Measurements from ENCODE around the gene CDK2. TPM values are rescaled to one million over a fixed set of nuclear protein-coding genes. Genes with fewer than 3 reads are reported as not detected.

The CDK2 gene
- total RNA-seq, 4 donors from 2014 or later = 22.1 to 54.4 (median 31.2) TPM

GRCh38 chr12:56014205-56014604 lies 47.6 kb downstream of the CDK2 start:
- no peaks in the 10 kb centered on the region for H3K9me3 ChIP-seq
- 33 to 36% methylated on average over 2 of the region's 2 CpGs for WGBS, 2 donors (ENCODE audit: low coverage in 1 of 2)
- TF ChIP-seq CTCF (IDR thresholded peaks at IDR 0.05) (no peak), POLR2AphosphoS5 (IDR thresholded peaks at IDR 0.05) (no peak), POLR2A (IDR thresholded peaks at IDR 0.05) (no peak), EP300 (IDR thresholded peaks at IDR 0.05) (no peak)
- no peaks in the 10 kb centered on the region for H3K27me3 ChIP-seq
- H3K4me1 ChIP-seq = no peaks in the 10 kb centered on the region
- no peak overlapping the region for H3K4me3 ChIP-seq
- H3K36me3 ChIP-seq = peaks cover 0 to 37% of the 10 kb centered on the region in 2 donors
- ATAC-seq = no peak
- H3K27ac ChIP-seq = no peak overlapping the region

- peaks cover 0 to 28% (median 6%) of the 10 kb centered on the region in 3 donors for H3K4me1 ChIP-seq
- 50% methylated on average over 1 of the region's 4 CpGs; no CpG with 5 or more reads in 1 of the 2 donors for WGBS, 2 donors (ENCODE audit: low coverage in 1 of 2)
- peaks cover 0 to 27% of the 10 kb centered on the region in 2 donors for H3K36me3 ChIP-seq
- no peak overlapping the region for H3K4me3 ChIP-seq
- ATAC-seq = no peak
- H3K27ac ChIP-seq = no peak overlapping the region
- H3K9me3 ChIP-seq = no peaks in the 10 kb centered on the region
- no peak for TF ChIP-seq CTCF (IDR thresholded peaks at IDR 0.05)
- TF ChIP-seq POLR2A (IDR thresholded peaks at IDR 0.05) = no peak
- no peak for TF ChIP-seq EP300 (IDR thresholded peaks at IDR 0.05)
- TF ChIP-seq POLR2AphosphoS5 (IDR thresholded peaks at IDR 0.05) = no peak
- no peaks in the 10 kb centered on the region for H3K27me3 ChIP-seq
These were observed 50.6 kb downstream of the CDK2 start for GRCh38 chr12:56017181-56017580.

- WGBS, 2 donors (ENCODE audit: low coverage in 1 of 2) = 100% methylated on average over 1 of the region's 1 CpG; no CpG with 5 or more reads in 1 of the 2 donors
- Histone ChIP-seq H3K4me1 (peaks cover 0 to 33% (median 6%) of the 10 kb centered on the region in 3 donors), H3K9me3 (no peaks in the 10 kb centered on the region), H3K4me3 (no peak overlapping the region), H3K27ac (no peak overlapping the region), H3K27me3 (no peaks in the 10 kb centered on the region), H3K36me3 (peaks cover 0 to 19% of the 10 kb centered on the region in 2 donors)
- ATAC-seq = no peak
- TF ChIP-seq POLR2A (IDR thresholded peaks at IDR 0.05) (no peak), CTCF (IDR thresholded peaks at IDR 0.05) (no peak), POLR2AphosphoS5 (IDR thresholded peaks at IDR 0.05) (no peak), EP300 (IDR thresholded peaks at IDR 0.05) (no peak)
These were observed 51.7 kb downstream of the CDK2 start for GRCh38 chr12:56018356-56018755.

GRCh38 chr12:56020423-56021184 lies 54.0 kb downstream of the CDK2 start, which contains the start of gene IKZF4:
Gene IKZF4, plus strand, starts transcription at chr12:56021043. Its CDS starts 451 bp downstream, at chr12:56021494.
- Histone ChIP-seq H3K4me1 (peaks cover 0 to 36% (median 6%) of the 10 kb centered on the region in 3 donors), H3K4me3 (peak within 1 kb of the TSS; percentile 1 to 37), H3K36me3 (peaks cover 0 to 25% of the 10 kb centered on the region in 2 donors), H3K9me3 (no peaks in the 10 kb centered on the region), H3K27ac (peak within 1 kb of the TSS; percentile 62 to 88 (median 83)), H3K27me3 (no peaks in the 10 kb centered on the region)
- no peak for TF ChIP-seq CTCF (IDR thresholded peaks at IDR 0.05)
- 4 to 10% methylated on average over 2 to 4 of the region's 10 CpGs for WGBS, 2 donors (ENCODE audit: low coverage in 1 of 2)
- ATAC-seq = peak; percentile 81

All from gastroesophageal sphincter (tissue), 4 donors.